ENCODE results near the gene MAGEB16.

MAGEB16 gene

DNA sequence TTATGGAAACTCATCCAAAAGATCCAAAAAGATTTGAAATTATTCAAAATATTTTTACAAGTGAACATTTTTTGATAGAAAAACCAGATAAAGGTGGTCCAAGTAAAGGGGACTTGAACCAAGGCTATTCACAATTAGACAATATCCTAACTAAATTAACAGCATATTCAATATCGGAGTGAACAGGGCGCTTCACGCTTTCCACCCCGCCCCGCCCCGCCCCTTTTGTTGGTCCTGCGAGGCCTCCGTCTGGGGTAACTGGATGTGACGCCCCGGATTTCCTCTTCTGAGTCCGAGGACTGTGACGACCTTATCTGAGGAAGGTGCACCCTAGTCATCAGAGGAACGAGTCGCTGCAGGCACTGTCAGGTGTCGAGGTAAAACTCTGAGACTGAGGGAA lies at the start of gene MAGEB16:
Gene MAGEB16, plus strand, starts transcription at position 301 of the 400 bp plus-strand sequence. CDS start 3,855 bp downstream, outside the sequence.
- no peak for DNase-seq

DNA sequence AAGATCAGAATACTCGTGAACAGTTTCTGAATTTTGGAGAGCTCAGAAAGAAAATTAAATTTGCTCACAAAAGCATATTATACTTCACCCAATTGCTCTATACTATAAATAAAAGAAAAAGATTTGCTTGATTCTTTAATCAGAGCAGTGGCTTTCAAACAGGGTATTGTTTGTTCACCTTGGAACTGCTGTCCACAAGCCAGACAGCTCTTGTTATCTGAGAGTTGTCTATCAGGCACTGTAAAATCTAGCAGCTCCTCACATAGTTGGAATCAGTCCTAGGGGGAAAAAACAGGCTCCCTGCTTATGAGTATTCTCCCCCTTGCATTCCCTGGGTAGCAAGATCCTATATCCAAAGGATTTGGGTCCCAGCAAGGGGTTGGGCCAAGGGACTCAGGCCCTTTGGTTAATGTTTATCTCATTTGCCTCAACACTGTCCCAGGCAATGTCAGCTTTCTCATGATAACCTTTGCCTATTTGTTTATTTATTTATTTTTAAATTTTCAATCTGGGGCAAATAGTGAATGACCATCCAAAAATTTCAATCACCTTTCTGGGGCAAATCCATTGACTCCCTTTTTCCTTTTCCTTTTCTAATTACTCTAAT lies 24.1 kb upstream of the MAGEB16 start:
- DNase-seq, result no peak

DNA sequence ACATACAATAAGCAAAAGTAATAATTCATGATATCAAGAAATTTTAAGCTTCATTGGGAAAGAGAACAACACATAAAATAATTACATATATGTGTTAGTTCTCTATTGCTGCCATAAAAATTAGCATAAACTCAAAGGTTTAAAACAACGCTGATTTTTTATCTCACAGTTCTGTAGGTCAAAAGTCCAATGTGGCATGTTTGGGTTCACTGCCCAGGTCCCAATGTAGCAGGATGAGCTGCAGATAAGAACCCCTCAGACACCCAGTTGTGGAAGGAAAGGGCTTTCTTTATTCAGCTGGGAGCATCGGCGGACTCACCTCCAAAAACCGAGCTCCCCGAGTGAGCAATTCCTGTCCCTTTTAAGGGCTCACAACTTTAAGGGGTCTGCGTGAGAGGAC lies 13.1 kb upstream of the MAGEB16 start:
- no peak for DNase-seq

DNA sequence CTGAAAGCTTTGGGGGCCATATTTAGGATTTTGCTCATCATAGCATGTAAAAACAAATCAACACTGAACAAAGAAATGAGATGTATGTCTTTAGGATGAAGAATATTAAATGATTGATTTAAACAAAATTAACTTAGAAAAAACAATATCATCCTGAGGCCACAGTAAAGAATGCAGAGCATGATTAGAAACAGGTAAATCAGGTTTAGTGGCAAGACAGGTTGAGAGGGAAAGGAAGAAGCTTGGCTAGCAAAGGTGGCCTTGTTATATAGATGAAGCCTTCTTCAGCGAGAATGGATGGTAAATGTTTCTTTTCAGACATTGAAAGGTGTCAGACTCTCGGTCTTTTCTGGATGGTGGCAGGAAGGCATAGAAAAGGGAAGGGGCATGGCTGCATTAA lies 11.9 kb upstream of the MAGEB16 start:
- no peak for DNase-seq

DNA sequence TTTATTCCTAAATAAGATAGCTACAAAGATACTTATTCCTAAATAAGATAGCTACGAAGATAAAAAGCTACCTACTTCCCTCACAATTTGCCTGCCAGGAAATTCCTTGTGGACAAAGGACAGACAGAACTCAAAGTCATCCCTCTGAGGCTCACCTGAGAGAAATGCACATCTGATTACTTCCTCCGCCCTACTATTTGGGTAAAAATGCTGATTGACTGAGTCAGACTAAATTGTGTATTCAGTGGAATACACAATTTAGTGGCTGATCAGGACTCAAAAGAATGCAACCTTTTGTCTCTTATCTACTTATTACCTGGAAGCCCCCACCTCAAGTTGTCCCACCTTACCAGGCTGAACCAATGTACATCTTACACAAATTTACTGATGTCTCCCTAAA lies 10.3 kb upstream of the MAGEB16 start:
- DNase-seq, result no peak

DNA sequence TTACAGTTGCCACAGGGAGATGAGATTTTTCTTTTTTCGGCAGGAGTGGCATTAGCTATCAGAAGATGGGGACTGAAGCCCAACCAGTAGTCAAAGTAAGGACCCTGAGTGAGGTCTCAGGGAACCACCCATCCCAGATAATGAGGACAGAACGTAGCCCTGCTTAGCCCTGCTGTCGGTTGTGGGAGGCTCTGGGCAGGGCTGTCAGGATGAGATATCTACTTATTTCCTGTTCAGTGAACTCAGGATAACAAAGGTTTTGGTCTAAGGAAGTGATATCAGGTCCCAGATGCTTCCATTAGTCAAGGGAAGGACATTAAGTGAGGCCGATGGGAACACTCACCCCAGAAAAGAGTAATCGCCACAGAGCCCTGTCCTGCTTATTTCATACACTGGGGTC lies 2.3 kb downstream of the MAGEB16 start:
- DNase-seq, result no peak

DNA sequence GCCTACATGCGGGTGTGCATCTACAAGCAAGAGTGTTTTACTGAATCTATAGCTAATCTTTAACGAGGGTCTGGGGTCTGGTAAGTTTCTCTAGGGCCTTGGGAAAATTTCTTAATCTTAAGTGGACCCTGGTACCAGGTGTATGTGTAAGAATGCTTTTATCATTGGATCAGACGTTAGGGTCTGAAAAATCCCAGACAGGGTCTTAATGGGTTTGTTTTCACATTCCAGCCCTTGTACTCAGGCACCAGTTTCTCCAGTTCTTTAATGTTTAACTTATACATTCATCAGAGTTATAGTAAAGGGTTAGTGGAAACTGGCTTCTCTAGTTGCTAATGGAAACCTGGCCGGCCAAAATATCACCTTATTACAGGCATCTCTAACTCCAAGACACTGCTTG lies 11.6 kb downstream of the MAGEB16 start:
- no peak for DNase-seq

DNA sequence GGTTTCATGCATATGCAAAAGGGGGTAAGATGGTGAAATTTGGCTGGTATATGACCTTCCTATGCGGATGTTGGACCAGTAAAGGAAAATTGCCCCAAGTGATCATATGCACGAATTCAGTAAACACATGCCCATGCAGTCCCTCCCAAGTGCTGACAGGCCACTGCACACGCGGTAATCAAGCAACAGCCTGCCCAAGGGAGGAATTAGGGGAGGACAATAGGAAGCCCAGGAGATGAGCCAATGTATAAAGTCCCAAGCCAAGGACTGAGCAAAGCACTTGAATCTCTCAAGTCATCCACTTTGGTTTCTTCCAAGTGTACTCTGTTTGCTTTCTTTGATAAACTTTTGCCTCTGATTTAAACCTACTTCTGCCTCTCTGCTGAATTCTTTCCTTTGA lies 21.1 kb downstream of the MAGEB16 start:
- no peak for DNase-seq

DNA sequence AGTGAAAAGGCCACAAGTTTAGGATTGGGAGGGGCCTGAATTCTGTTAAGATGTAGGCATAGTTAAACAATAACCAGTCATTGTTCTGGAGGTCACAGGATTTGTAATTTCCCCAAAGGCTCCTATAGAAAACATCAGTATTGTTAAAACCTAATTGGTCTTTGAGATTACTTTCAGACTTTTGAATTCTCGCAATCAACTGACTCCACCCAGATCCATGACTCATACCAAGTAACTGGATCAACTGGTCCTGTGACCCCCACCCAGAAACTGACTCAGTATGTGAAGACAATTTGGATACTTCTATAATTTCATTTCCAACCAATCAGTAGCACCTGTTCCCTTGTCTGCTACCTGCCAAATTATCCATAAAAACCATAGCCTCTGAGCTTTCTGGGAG lies 28.4 kb downstream of the MAGEB16 start:
- DNase-seq, result no peak

DNA sequence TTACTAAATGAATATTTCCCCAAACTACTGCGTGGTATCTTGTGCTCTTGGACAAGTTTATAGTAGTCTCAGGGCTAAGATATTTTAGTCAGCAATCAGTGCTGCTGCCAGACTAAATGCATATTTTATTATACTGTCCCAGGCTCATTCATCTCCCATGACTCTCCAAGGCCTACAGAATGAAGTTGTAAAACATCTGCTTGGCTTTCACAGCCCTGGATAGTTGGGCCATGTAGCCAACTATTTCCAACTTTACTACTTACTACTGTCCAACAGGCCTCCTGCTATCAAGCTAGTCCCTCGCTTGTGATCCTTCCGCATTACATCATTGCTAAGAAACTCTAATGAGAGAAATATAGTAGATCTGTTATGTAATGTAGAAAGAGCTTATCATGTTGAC lies 31.4 kb downstream of the MAGEB16 start:
- DNase-seq, result no peak

DNA sequence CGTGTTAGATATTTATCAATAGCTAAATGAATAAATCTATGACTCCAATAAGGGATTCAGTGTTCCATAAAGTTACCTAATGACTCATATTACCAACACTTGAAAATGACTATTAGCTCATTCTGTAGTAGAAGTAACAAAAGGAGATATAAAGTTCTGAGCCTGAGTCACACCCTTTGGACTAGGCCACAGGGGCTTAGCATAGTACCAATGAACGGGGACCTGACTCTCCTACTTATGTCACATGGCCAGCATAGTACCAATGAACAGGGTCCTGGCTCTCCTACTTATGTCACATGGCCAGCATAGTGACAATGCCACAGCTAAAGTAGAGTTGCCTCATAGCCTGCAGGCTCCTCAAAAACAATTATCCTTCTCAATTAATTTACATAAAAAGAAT lies 43.7 kb downstream of the MAGEB16 start:
- peak; percentile 2 to 26 for DNase-seq

DNA sequence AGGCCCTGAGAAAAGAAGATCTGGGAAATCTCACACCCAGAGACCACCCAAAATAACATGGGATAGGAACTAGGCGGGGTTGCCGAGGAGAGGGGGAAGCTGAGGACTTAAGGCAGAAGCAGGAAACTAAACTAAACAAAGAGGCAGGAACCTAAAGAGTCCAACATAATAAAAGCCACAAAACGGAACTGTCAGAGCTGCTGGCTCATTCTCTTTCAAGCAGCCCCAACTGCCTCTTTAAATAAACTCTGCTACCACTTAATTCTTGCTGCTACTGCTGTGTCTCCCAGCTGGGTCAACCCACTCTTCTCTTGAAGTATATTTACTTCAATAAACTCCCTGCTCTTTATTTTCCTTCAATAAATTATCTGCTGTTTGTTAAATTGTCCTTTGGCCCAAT lies 44.5 kb downstream of the MAGEB16 start:
- peak; percentile 81 to 87 for DNase-seq

DNA sequence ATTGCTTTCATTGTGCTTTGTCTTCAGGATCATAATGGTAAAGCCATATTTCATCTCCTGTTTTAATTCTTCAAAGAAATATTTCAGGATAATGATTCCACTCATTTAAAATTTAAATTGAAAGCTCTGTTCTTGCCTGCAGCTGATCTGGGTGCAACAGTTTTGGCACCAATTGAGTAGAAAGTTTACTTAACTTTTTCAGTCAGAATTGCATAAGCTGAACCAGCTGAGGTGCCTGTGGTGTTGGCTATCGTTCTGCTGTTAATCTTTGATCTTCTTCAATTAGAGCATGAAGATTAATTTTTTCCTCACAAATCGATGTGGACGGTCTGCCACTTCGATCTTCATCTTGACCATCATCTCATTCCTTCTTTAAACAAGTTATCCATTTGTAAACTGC lies 49.6 kb downstream of the MAGEB16 start:
- DNase-seq, result no peak
